PC-3 (cell line): Measurements from ENCODE around the gene COQ8A. TPM values are rescaled to one million over a fixed set of nuclear protein-coding genes. Genes with fewer than 3 reads are reported as not detected.

Experiments used
- ATAC-seq: fragments of 200-7000 bp; cut with Tn5 transposase; 2 replicates; pipeline ENCODE4 v1.9.1; 2020; ENCODE audit warnings: mild to moderate bottlenecking, moderate library complexity
- BruUV-seq: library from RNA; stranded (reverse); fragments of 400-500 nt; replicated peaks from 2 replicates; lab custom pipeline; 2021; lab: Mats Ljungman, UMichigan
- CTCF ChIA-PET: fragments of 300-600 bp; sonication (Branson Sonifier 250); formaldehyde crosslinking; loops from one replicate; lab custom pipeline; 2022; ENCODE audit warnings: antibody characterized with exemption; lab: Charles Lee
- POLR2A ChIA-PET: fragments of 300-600 bp; sonication (Branson Sonifier 250); formaldehyde crosslinking; loops from one replicate; lab custom pipeline; 2022; ENCODE audit warnings: antibody characterized with exemption; ENCODE audit not compliant: unreplicated experiment; lab: Charles Lee
- DNase-seq: peaks from one replicate; pipeline ENCODE4 v3.0.0-alpha.2; 2015
- H2AFZ ChIP-seq: fragments of 300-600 bp; sonication (generic); 2 replicates; pipeline ENCODE4 v1.6.0; 2016; ENCODE audit warnings: antibody characterized with exemption, low read length
- H3F3A ChIP-seq: fragments of 300-600 bp; sonication (generic); one replicate; pipeline ENCODE4 v1.6.0; 2017; ENCODE audit warnings: antibody characterized with exemption, low read length, control low read depth, mild to moderate bottlenecking; ENCODE audit not compliant: unreplicated experiment
- H3K27ac ChIP-seq: fragments of 300-600 bp; sonication (generic); 2 replicates; pipeline ENCODE4 v1.5.1; 2016; ENCODE audit warnings: mild to moderate bottlenecking, low read length
- H3K27me3 ChIP-seq: fragments of 300-600 bp; sonication (generic); 2 replicates; pipeline ENCODE4 v1.6.1; 2016; ENCODE audit warnings: low read length, mixed read lengths
- H3K36me3 ChIP-seq: fragments of 300-600 bp; sonication (generic); 2 replicates; pipeline ENCODE4 v1.6.1; 2016; ENCODE audit warnings: low read depth, mixed run types, low read length, mixed read lengths
- H3K4me1 ChIP-seq: fragments of 300-600 bp; sonication (generic); 2 replicates; pipeline ENCODE4 v1.5.1; 2016; ENCODE audit warnings: low read length; ENCODE audit not compliant: insufficient read depth
- H3K4me2 ChIP-seq: fragments of 300-600 bp; sonication (generic); 2 replicates; pipeline ENCODE4 v1.6.0; 2016; ENCODE audit warnings: low read length
- H3K4me3 ChIP-seq: fragments of 300-600 bp; sonication (generic); 2 replicates; pipeline ENCODE4 v1.5.1; 2016; ENCODE audit warnings: mild to moderate bottlenecking, low read length, mixed read lengths
- H3K79me2 ChIP-seq: fragments of 300-600 bp; sonication (generic); 2 replicates; pipeline ENCODE4 v1.6.1; 2017; ENCODE audit warnings: low read length, mixed read lengths
- H3K9ac ChIP-seq: fragments of 300-600 bp; sonication (generic); 2 replicates; pipeline ENCODE4 v1.6.0; 2016; ENCODE audit warnings: mild to moderate bottlenecking, low read length
- H3K9me2 ChIP-seq: fragments of 300-600 bp; sonication (generic); replicated peaks from 2 replicates; pipeline ENCODE4 v1.6.1; 2016; ENCODE audit warnings: mixed run types, low read length, mixed read lengths
- H3K9me3 ChIP-seq: fragments of 300-600 bp; sonication (generic); 2 replicates; pipeline ENCODE4 v1.6.1; 2016; ENCODE audit warnings: low read length, mixed read lengths
- H4K20me1 ChIP-seq: fragments of 300-600 bp; sonication (generic); 2 replicates; pipeline ENCODE4 v1.6.1; 2016; ENCODE audit warnings: low read length, mixed read lengths
- CTCF ChIP-seq: fragments of 300-600 bp; sonication (generic); conservative IDR thresholded peaks from 2 replicates; pipeline ENCODE4 v1.5.1; 2017; ENCODE audit warnings: antibody characterized with exemption, low read depth, mild to moderate bottlenecking, low read length
- EZH2 ChIP-seq: fragments of 300-600 bp; sonication (generic); IDR thresholded peaks from one replicate; pipeline ENCODE4 v1.6.1; 2017; ENCODE audit warnings: antibody characterized with exemption, mild to moderate bottlenecking, low read length; ENCODE audit not compliant: unreplicated experiment
- EZH2phosphoT487 ChIP-seq: fragments of 300-600 bp; sonication (generic); IDR thresholded peaks from 2 replicates; pipeline ENCODE4 v1.6.1; 2018; ENCODE audit warnings: mild to moderate bottlenecking, antibody characterized with exemption, low read length, borderline replicate concordance
- intact Hi-C: fragments of 100-400 bp; cut with micrococcal nuclease; formaldehyde crosslinking; loops from 2 replicates; pipeline ENCODE4 v1.9.0; 2023
- total RNA-seq: library from RNA; depleted of rRNA; stranded (reverse); fragments of >200 nt; gene quantifications from 2 replicates; pipeline ENCODE4 v1.2.3, GENCODE V29; 2014; rRNA removed

The COQ8A gene
- total RNA-seq, 1 experiment from 2014 or later = 67.0 TPM

DNA sequence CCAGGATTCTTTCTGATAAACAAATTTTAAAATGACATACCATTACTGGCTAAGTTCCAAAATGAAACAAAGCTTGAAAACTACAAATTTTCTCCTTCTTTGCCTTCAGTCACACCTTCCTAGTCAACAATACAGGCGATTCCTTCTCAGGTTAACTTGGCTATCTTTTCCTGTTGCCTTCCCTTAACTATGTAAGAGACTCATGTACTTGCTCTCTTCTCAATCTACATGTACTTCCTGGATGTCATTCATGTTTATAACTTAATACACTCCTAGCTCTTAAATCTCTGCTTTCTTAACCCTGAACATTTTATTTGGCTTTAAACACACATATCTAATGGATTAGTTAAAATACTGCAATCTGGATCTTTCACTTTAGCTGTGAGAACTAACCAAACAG lies 97.0 kb downstream of the COQ8A start:
- H3K79me2 ChIP-seq = no peaks in the 10 kb centered on the region
- H3K36me3 ChIP-seq = no peaks in the 10 kb centered on the region; the same call in 1 of the 2 replicates
- no peak for ATAC-seq
- no peaks in the 10 kb centered on the region for H3K9me3 ChIP-seq
- no peaks in the 10 kb centered on the region for H3K9me2 ChIP-seq
- TF ChIP-seq CTCF (no peak), EZH2 (no peak), EZH2phosphoT487 (no peak)
- H3K4me3 ChIP-seq = no peak overlapping the region
- no peak overlapping the region for H3K9ac ChIP-seq
- no peak overlapping the region for H3K27ac ChIP-seq
- CTCF ChIA-PET = no interaction called here
- no peaks in the 10 kb centered on the region for H4K20me1 ChIP-seq
- no TSS peak for BruUV-seq
- H3K27me3 ChIP-seq = no peaks in the 10 kb centered on the region
- H3K4me1 ChIP-seq = 0 out of 2 replicates have a peak, but pooled peaks cover 4% of the 10 kb centered on the region
- H3K4me2 ChIP-seq = no peak overlapping the region
- no peak overlapping the region for H2AFZ ChIP-seq
- intact Hi-C loops = no loop called here
- no peaks in the 10 kb centered on the region for H3F3A ChIP-seq
- DNase-seq = no peak
- POLR2A ChIA-PET = no interaction called here

Other genes with a start within 250 kb of the COQ8A start
- 17.7 and 24.1 TPM in 2 replicates for gene ITPKB, start 201.0 kb upstream of the COQ8A start, total RNA-seq
- gene PSEN2, start 69.7 kb upstream of the COQ8A start, total RNA-seq = 85.3 and 103 TPM in 2 replicates